B cell (primary cell): ENCODE results near the gene BAHCC1.

Source experiments
- EZH2 ChIP-seq: IDR thresholded peaks from 2 replicates; pipeline ENCODE4 v1.6.1; 2012; ENCODE audit warnings: borderline replicate concordance, low read depth, mild to moderate bottlenecking, moderate library complexity, low read length; ENCODE audit not compliant: insufficient read depth, poor library complexity, severe bottlenecking
- TF ChIP-seq, protein P1 (sequence below): fragments of 200-600 bp; IDR thresholded peaks from one replicate; pipeline ENCODE4 v1.8.0; 2022; ENCODE audit warnings: antibody characterized with exemption, mild to moderate bottlenecking

GRCh38 chr17:81427173-81428120 lies 32.2 kb downstream of the BAHCC1 start:
- TF ChIP-seq, protein P1, sequence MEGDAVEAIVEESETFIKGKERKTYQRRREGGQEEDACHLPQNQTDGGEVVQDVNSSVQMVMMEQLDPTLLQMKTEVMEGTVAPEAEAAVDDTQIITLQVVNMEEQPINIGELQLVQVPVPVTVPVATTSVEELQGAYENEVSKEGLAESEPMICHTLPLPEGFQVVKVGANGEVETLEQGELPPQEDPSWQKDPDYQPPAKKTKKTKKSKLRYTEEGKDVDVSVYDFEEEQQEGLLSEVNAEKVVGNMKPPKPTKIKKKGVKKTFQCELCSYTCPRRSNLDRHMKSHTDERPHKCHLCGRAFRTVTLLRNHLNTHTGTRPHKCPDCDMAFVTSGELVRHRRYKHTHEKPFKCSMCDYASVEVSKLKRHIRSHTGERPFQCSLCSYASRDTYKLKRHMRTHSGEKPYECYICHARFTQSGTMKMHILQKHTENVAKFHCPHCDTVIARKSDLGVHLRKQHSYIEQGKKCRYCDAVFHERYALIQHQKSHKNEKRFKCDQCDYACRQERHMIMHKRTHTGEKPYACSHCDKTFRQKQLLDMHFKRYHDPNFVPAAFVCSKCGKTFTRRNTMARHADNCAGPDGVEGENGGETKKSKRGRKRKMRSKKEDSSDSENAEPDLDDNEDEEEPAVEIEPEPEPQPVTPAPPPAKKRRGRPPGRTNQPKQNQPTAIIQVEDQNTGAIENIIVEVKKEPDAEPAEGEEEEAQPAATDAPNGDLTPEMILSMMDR, result no peak
- TF ChIP-seq EZH2, result no peak
